ENCODE measurements around the gene BRPF1. TPM values are rescaled to one million over a fixed set of nuclear protein-coding genes. Genes with fewer than 3 reads are reported as not detected.

BRPF1 gene
- total and polyA plus RNA-seq, 4 experiments from 2014 or later = 3.0 to 40.5 (median 31.8) TPM

DNA sequence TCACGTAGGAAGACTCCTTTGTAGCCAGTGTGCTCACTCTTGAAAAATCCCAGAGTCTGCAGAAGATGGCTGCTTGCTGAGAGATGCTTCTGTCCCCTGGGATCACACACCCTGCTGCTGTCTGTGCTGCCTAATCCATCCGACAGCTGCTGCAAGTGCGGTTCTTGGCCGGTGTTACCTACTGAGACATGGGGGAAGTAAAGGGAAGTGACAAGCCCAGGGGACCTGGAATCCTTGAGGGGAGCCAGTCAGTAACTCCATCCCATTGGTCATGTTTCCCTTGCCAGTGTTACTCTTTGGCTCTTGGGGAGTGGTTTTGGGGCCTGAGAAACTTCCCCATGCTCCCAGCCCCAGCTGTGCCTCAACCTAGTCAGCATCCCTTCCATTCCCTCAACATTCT is 36.2 kb upstream of the BRPF1 start:
- no peak overlapping the region for H3K4me3 Mint-ChIP-seq
- no peaks in the 10 kb centered on the region for H3K4me1 ChIP-seq (ENCODE audit: insufficient read depth, low read length)
- DNase-seq = no peak
- no peak overlapping the region for H3K27ac Mint-ChIP-seq
- intact Hi-C loops (cut with micrococcal nuclease) = no loop called here
- H3K36me3 ChIP-seq (ENCODE audit: insufficient read depth, low read length) = peaks cover 67% of the 10 kb centered on the region
- H3K9me3 ChIP-seq (ENCODE audit: control insufficient read depth in 1 of 2, low read length in 2 of 2) = no peaks in the 10 kb centered on the region
- H3K36me3 Mint-ChIP-seq = peaks cover 74 to 85% of the 10 kb centered on the region in 2 donors
- H3K9me3 Mint-ChIP-seq = no peaks in the 10 kb centered on the region
- no peaks in the 10 kb centered on the region for H3K27me3 ChIP-seq (ENCODE audit: insufficient read depth, low read length)
- POLR2A ChIA-PET (ENCODE audit: partially characterized antibody) = interaction anchor here (1.2 kb wide), 1 partner anchor 20 kb away, joined by 3 read pairs; no protein-coding TSS in a partner anchor
- H3K4me3 ChIP-seq (ENCODE audit: low read length in 2 of 2) = no peak overlapping the region
- CTCF ChIA-PET (ENCODE audit: partially characterized antibody) = no interaction called here
- H3K27ac ChIP-seq (ENCODE audit: low read depth, low read length) = no peak overlapping the region
- H3K27me3 Mint-ChIP-seq = no peaks in the 10 kb centered on the region
- no peaks in the 10 kb centered on the region for H3K4me1 Mint-ChIP-seq

- ChIA-PET POLR2A (ENCODE audit: partially characterized antibody) (no interaction called here), CTCF (ENCODE audit: partially characterized antibody) (no interaction called here)
- Mint-ChIP-seq H3K27me3 (no peaks in the 10 kb centered on the region), H3K36me3 (peaks cover 71 to 82% of the 10 kb centered on the region in 2 donors), H3K4me1 (no peaks in the 10 kb centered on the region), H3K27ac (peak overlapping the region in 1 of 7 donors; percentile 41), H3K9me3 (no peaks in the 10 kb centered on the region), H3K4me3 (no peak overlapping the region)
- Histone ChIP-seq H3K9me3 (ENCODE audit: control insufficient read depth in 1 of 2, low read length in 2 of 2) (no peaks in the 10 kb centered on the region), H3K4me3 (ENCODE audit: low read length in 2 of 2) (no peak overlapping the region), H3K27ac (ENCODE audit: low read depth, low read length) (no peak overlapping the region), H3K36me3 (ENCODE audit: insufficient read depth, low read length) (peaks cover 63% of the 10 kb centered on the region), H3K4me1 (ENCODE audit: insufficient read depth, low read length) (no peaks in the 10 kb centered on the region), H3K27me3 (ENCODE audit: insufficient read depth, low read length) (no peaks in the 10 kb centered on the region)
- intact Hi-C loops (cut with micrococcal nuclease) = no loop called here
- DNase-seq = no peak
These were observed 35.8 kb upstream of the BRPF1 start for GRCh38 chr3:9695746-9696145.

GRCh38 chr3:9696480-9697220 is 34.9 kb upstream of the BRPF1 start:
- CTCF ChIA-PET (ENCODE audit: partially characterized antibody) = no interaction called here
- no peaks in the 10 kb centered on the region for H3K9me3 ChIP-seq (ENCODE audit: control insufficient read depth in 1 of 2, low read length in 2 of 2)
- Mint-ChIP-seq H3K4me1 (no peaks in the 10 kb centered on the region), H3K27ac (peak overlapping the region in 1 of 7 donors; percentile 41), H3K4me3 (no peak overlapping the region), H3K9me3 (no peaks in the 10 kb centered on the region), H3K36me3 (peaks cover 73 to 82% of the 10 kb centered on the region in 2 donors), H3K27me3 (no peaks in the 10 kb centered on the region)
- H3K27ac ChIP-seq (ENCODE audit: low read depth, low read length) = no peak overlapping the region
- H3K4me1 ChIP-seq (ENCODE audit: insufficient read depth, low read length) = no peaks in the 10 kb centered on the region
- DNase-seq = no peak
- no peak overlapping the region for H3K4me3 ChIP-seq (ENCODE audit: low read length in 2 of 2)
- H3K36me3 ChIP-seq (ENCODE audit: insufficient read depth, low read length) = peaks cover 59% of the 10 kb centered on the region
- no peaks in the 10 kb centered on the region for H3K27me3 ChIP-seq (ENCODE audit: insufficient read depth, low read length)
- POLR2A ChIA-PET (ENCODE audit: partially characterized antibody) = no interaction called here
- intact Hi-C loops (cut with micrococcal nuclease) = no loop called here

DNA sequence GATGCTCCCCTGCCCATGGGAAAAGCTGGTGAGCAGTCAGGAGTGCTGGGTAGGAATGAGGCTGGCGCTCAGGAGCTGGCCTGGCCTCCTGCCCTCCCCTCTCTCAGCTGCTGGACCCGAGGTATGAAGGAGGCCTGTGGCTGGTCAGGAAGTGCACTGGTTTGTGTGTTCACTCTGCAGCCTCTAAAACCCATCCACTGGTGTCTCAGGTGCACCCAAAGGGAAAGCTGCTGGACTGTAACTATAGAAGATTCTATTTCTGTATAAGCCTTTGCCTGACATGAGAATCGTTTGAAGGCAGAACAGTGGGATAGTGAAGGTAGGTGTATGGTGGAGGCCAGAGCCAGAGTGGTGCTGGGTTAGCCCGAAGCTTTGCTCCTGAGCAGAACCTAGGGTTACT is 33.6 kb upstream of the BRPF1 start:
- H3K4me1 ChIP-seq (ENCODE audit: insufficient read depth, low read length) = no peaks in the 10 kb centered on the region
- DNase-seq = no peak
- POLR2A ChIA-PET (ENCODE audit: partially characterized antibody) = no interaction called here
- Mint-ChIP-seq H3K9me3 (no peaks in the 10 kb centered on the region), H3K36me3 (peaks cover 79 to 81% of the 10 kb centered on the region in 2 donors), H3K27me3 (peaks cover 0 to 2% of the 10 kb centered on the region in 2 donors), H3K4me1 (peaks cover 0 to 6% (median under 1%) of the 10 kb centered on the region in 4 donors), H3K27ac (peak overlapping the region in 1 of 7 donors; percentile 40), H3K4me3 (no peak overlapping the region)
- H3K4me3 ChIP-seq (ENCODE audit: low read length in 2 of 2) = no peak overlapping the region
- CTCF ChIA-PET (ENCODE audit: partially characterized antibody) = no interaction called here
- intact Hi-C loops (cut with micrococcal nuclease) = no loop called here
- peaks cover 50% of the 10 kb centered on the region for H3K36me3 ChIP-seq (ENCODE audit: insufficient read depth, low read length)
- no peaks in the 10 kb centered on the region for H3K27me3 ChIP-seq (ENCODE audit: insufficient read depth, low read length)
- H3K9me3 ChIP-seq (ENCODE audit: control insufficient read depth in 1 of 2, low read length in 2 of 2) = no peaks in the 10 kb centered on the region
- no peak overlapping the region for H3K27ac ChIP-seq (ENCODE audit: low read depth, low read length)

- no peak overlapping the region for H3K4me3 Mint-ChIP-seq
- POLR2A ChIA-PET (ENCODE audit: partially characterized antibody) = no interaction called here
- CTCF ChIA-PET (ENCODE audit: partially characterized antibody) = interaction anchor here (1.4 to 1.5 kb wide), 2 partner anchors 16 to 345 kb away, joined by 3 read pairs; no protein-coding TSS in a partner anchor
These were observed 33.2 kb upstream of the BRPF1 start for GRCh38 chr3:9698293-9698692.

DNA sequence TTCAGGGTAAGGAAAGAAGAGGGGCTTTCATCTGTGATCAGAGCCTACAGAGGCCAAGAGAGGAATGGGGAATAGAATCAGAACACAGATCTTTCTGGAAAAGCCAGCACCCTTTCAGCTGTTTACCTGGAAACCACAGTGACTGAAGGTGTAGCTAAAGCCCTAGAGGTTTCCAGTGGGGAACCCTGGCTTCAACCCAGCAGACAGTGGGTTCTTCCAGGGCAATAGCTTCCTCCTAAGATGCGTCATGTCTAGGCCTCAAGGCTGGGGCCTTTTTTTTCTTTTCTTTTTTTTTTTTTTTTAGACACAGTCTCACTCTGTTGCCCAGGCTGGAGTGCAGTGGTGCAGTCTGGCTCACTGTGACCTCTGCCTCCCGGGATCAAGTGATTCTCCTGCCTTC is 31.0 kb upstream of the BRPF1 start:
- Histone ChIP-seq H3K4me1 (ENCODE audit: insufficient read depth, low read length) (peaks cover 10% of the 10 kb centered on the region), H3K27ac (ENCODE audit: low read depth, low read length) (no peak overlapping the region), H3K36me3 (ENCODE audit: insufficient read depth, low read length) (peaks cover 26% of the 10 kb centered on the region), H3K9me3 (ENCODE audit: control insufficient read depth in 1 of 2, low read length in 2 of 2) (no peaks in the 10 kb centered on the region), H3K4me3 (ENCODE audit: low read length in 2 of 2) (no peak overlapping the region), H3K27me3 (ENCODE audit: insufficient read depth, low read length) (no peaks in the 10 kb centered on the region)
- no peak for DNase-seq
- Mint-ChIP-seq H3K36me3 (peaks cover 57 to 60% of the 10 kb centered on the region in 2 donors), H3K9me3 (no peaks in the 10 kb centered on the region), H3K27me3 (peaks cover 8 to 14% of the 10 kb centered on the region in 2 donors), H3K27ac (peak overlapping the region in 1 of 7 donors; percentile 36), H3K4me3 (no peak overlapping the region), H3K4me1 (peaks cover 3 to 17% (median 9%) of the 10 kb centered on the region in 4 donors)
- ChIA-PET POLR2A (ENCODE audit: partially characterized antibody) (interaction anchor here (1.4 kb wide), 1 partner anchor 9 kb away, joined by 3 read pairs; no protein-coding TSS in a partner anchor), CTCF (ENCODE audit: partially characterized antibody) (no interaction called here)
- intact Hi-C loops (cut with micrococcal nuclease) = no loop called here

More at GRCh38 chr3:9698293-9698692, 33.2 kb upstream of the BRPF1 start:
- Mint-ChIP-seq H3K27ac (no peak overlapping the region), H3K9me3 (no peaks in the 10 kb centered on the region), H3K4me1 (peaks cover under 1 to 10% (median 4%) of the 10 kb centered on the region in 4 donors), H3K36me3 (peaks cover 77 to 79% of the 10 kb centered on the region in 2 donors), H3K27me3 (peaks cover 4 to 6% of the 10 kb centered on the region in 2 donors)
- DNase-seq = no peak
- peaks cover 46% of the 10 kb centered on the region for H3K36me3 ChIP-seq (ENCODE audit: insufficient read depth, low read length)
- H3K4me1 ChIP-seq (ENCODE audit: insufficient read depth, low read length) = no peaks in the 10 kb centered on the region
- no peaks in the 10 kb centered on the region for H3K27me3 ChIP-seq (ENCODE audit: insufficient read depth, low read length)
- no peak overlapping the region for H3K27ac ChIP-seq (ENCODE audit: low read depth, low read length)
- no peak overlapping the region for H3K4me3 ChIP-seq (ENCODE audit: low read length in 2 of 2)
- intact Hi-C loops (cut with micrococcal nuclease) = no loop called here
- no peaks in the 10 kb centered on the region for H3K9me3 ChIP-seq (ENCODE audit: control insufficient read depth in 1 of 2, low read length in 2 of 2)

- Histone ChIP-seq H3K27ac (ENCODE audit: low read depth, low read length) (no peak overlapping the region), H3K4me3 (ENCODE audit: low read length in 2 of 2) (no peak overlapping the region), H3K27me3 (ENCODE audit: insufficient read depth, low read length) (no peaks in the 10 kb centered on the region), H3K4me1 (ENCODE audit: insufficient read depth, low read length) (peaks cover 10% of the 10 kb centered on the region), H3K9me3 (ENCODE audit: control insufficient read depth in 1 of 2, low read length in 2 of 2) (no peaks in the 10 kb centered on the region), H3K36me3 (ENCODE audit: insufficient read depth, low read length) (peaks cover 22% of the 10 kb centered on the region)
- H3K27me3 Mint-ChIP-seq = peaks cover 10 to 14% of the 10 kb centered on the region in 2 donors
- intact Hi-C loops (cut with micrococcal nuclease) = no loop called here
- CTCF ChIA-PET (ENCODE audit: partially characterized antibody) = no interaction called here
- no peak overlapping the region for H3K4me3 Mint-ChIP-seq
- H3K4me1 Mint-ChIP-seq = peaks cover 3 to 21% (median 9%) of the 10 kb centered on the region in 4 donors
- peaks cover 53 to 56% of the 10 kb centered on the region in 2 donors for H3K36me3 Mint-ChIP-seq
- DNase-seq = no peak
- no peaks in the 10 kb centered on the region for H3K9me3 Mint-ChIP-seq
- H3K27ac Mint-ChIP-seq = peak overlapping the region in 1 of 7 donors; percentile 41
- POLR2A ChIA-PET (ENCODE audit: partially characterized antibody) = interaction anchor here (1.4 kb wide), 1 partner anchor 10 kb away, joined by 3 read pairs; no protein-coding TSS in a partner anchor
These were observed 30.5 kb upstream of the BRPF1 start for GRCh38 chr3:9701006-9701405.
